Neural cell (in vitro differentiated cells): ENCODE results near the gene GJB3. TPM values are rescaled to one million over a fixed set of nuclear protein-coding genes. Genes with fewer than 3 reads are reported as not detected.

Experiments
- H2AFZ ChIP-seq: fragments of 200-600, 300-800 bp; sonication (generic), shearing (Covaris generic); 2 replicates; pipeline ENCODE4 v1.6.0; 2014; ENCODE audit warnings: low read depth, mild to moderate bottlenecking, antibody characterized with exemption, low read length, moderate library complexity
- H3F3A ChIP-seq: fragments of 200-600 bp; shearing (Covaris generic); 2 replicates; pipeline ENCODE4 v1.6.1; 2016; ENCODE audit warnings: mild to moderate bottlenecking, moderate library complexity, mixed read lengths, antibody characterized with exemption, low read length; ENCODE audit not compliant: insufficient read depth, poor library complexity, severe bottlenecking
- H3K27ac ChIP-seq: fragments of 200-600, 300-800 bp; sonication (generic), shearing (Covaris generic); 2 replicates; pipeline ENCODE4 v1.5.1; 2014; ENCODE audit warnings: mild to moderate bottlenecking, low read length, moderate library complexity
- H3K27me3 ChIP-seq: fragments of 300-800, 200-600 bp; sonication (generic), shearing (Covaris generic); 2 replicates; pipeline ENCODE4 v1.6.0; 2014; ENCODE audit warnings: mild to moderate bottlenecking, low read depth, low read length, moderate library complexity; ENCODE audit not compliant: insufficient read depth
- H3K36me3 ChIP-seq: fragments of 300-800, 200-600 bp; sonication (generic), shearing (Covaris generic); 2 replicates; pipeline ENCODE4 v1.5.1; 2014; ENCODE audit warnings: mild to moderate bottlenecking, antibody characterized with exemption, low read length, moderate library complexity; ENCODE audit not compliant: insufficient read depth
- H3K4me2 ChIP-seq: fragments of 300-800, 200-600 bp; sonication (generic), shearing (Covaris generic); 2 replicates; pipeline ENCODE4 v1.6.0; 2014; ENCODE audit warnings: mild to moderate bottlenecking, low read length
- H3K4me3 ChIP-seq: fragments of 300-800, 200-600 bp; sonication (generic), shearing (Covaris generic); 2 replicates; pipeline ENCODE4 v1.5.1; 2014; ENCODE audit warnings: mild to moderate bottlenecking, low read length, moderate library complexity
- H3K79me2 ChIP-seq: fragments of 200-600 bp; shearing (Covaris generic); replicated peaks from 2 replicates; pipeline ENCODE4 v1.6.0; 2014; ENCODE audit warnings: mild to moderate bottlenecking, low read length, moderate library complexity; ENCODE audit not compliant: insufficient read depth
- H3K9ac ChIP-seq: fragments of 300-800, 200-600 bp; sonication (generic), shearing (Covaris generic); 2 replicates; pipeline ENCODE4 v1.6.1; 2016; ENCODE audit warnings: mild to moderate bottlenecking, low read length, mixed read lengths
- H3K9me2 ChIP-seq: fragments of 200-600 bp; shearing (Covaris generic); 2 replicates; pipeline ENCODE4 v1.6.1; 2016; ENCODE audit warnings: mild to moderate bottlenecking, low read length, mixed read lengths; ENCODE audit not compliant: insufficient read depth
- H3K9me3 ChIP-seq: fragments of 200-600, 300-800 bp; sonication (generic), shearing (Covaris generic); 2 replicates; pipeline ENCODE4 v1.6.1; 2016; ENCODE audit warnings: mild to moderate bottlenecking, mixed run types, low read length, moderate library complexity, mixed read lengths
- H4K20me1 ChIP-seq: fragments of 200-600 bp; shearing (Covaris generic); 2 replicates; pipeline ENCODE4 v1.6.1; 2016; ENCODE audit warnings: mild to moderate bottlenecking, mixed run types; ENCODE audit not compliant: insufficient read depth
- CTCF ChIP-seq: fragments of 450-650 bp; IDR thresholded peaks from 2 replicates; pipeline ENCODE4 v1.5.1; 2014; ENCODE audit warnings: antibody characterized with exemption, mild to moderate bottlenecking, moderate library complexity; ENCODE audit not compliant: poor library complexity, severe bottlenecking
- EP300 ChIP-seq: fragments of 450-650 bp; conservative IDR thresholded peaks from 2 replicates; pipeline ENCODE4 v1.6.1; 2014; ENCODE audit warnings: antibody characterized with exemption, mild to moderate bottlenecking, moderate library complexity; ENCODE audit not compliant: poor library complexity, severe bottlenecking
- EZH2 ChIP-seq: fragments of 200-600, 300-800 bp; shearing (Covaris generic), sonication (generic); IDR thresholded peaks from 2 replicates; pipeline ENCODE4 v1.6.1; 2014; ENCODE audit warnings: antibody characterized with exemption, low read length, borderline replicate concordance, mild to moderate bottlenecking; ENCODE audit not compliant: insufficient read depth, poor library complexity, severe bottlenecking
- MXI1 ChIP-seq: fragments of 450-650 bp; conservative IDR thresholded peaks from 2 replicates; pipeline ENCODE4 v1.6.1; 2014; ENCODE audit warnings: antibody characterized with exemption, mild to moderate bottlenecking; ENCODE audit not compliant: poor library complexity, severe bottlenecking
- POLR2AphosphoS5 ChIP-seq: IDR thresholded peaks from 2 replicates; pipeline ENCODE4 v1.6.1; 2012
- RAD21 ChIP-seq: fragments of 450-650 bp; conservative IDR thresholded peaks from 2 replicates; pipeline ENCODE4 v1.6.1; 2014; ENCODE audit warnings: antibody characterized with exemption, mild to moderate bottlenecking, moderate library complexity
- REST ChIP-seq: IDR thresholded peaks from 2 replicates; pipeline ENCODE4 v1.6.1; 2012; ENCODE audit warnings: borderline replicate concordance
- SMC3 ChIP-seq: fragments of 450-650 bp; conservative IDR thresholded peaks from 2 replicates; pipeline ENCODE4 v1.6.1; 2014; ENCODE audit warnings: antibody characterized with exemption, mild to moderate bottlenecking, moderate library complexity; ENCODE audit not compliant: poor library complexity
- TAF1 ChIP-seq: IDR thresholded peaks from 2 replicates; pipeline ENCODE4 v1.6.1; 2012; ENCODE audit warnings: low read depth
- polyA plus RNA-seq: library from polyadenylated mRNA; depleted of rRNA; stranded (reverse); fragments of >200 nt; gene quantifications from 2 replicates; pipeline ENCODE4 v1.2.3, GENCODE V29; 2014

The GJB3 gene
- polyA plus RNA-seq, 1 donor from 2014 or later = not detected

- TF ChIP-seq CTCF (no peak), REST (no peak), EZH2 (no peak), RAD21 (no peak), TAF1 (no peak), SMC3 (no peak), MXI1 (no peak), POLR2AphosphoS5 (no peak), EP300 (no peak)
- H3K27me3 ChIP-seq = peaks cover 34% of the 10 kb centered on the region
- no peak overlapping the region for H3K9ac ChIP-seq
- H3K4me3 ChIP-seq = no peak overlapping the region
- no peaks in the 10 kb centered on the region for H3K9me2 ChIP-seq
- H3K27ac ChIP-seq = no peak overlapping the region
- no peaks in the 10 kb centered on the region for H3F3A ChIP-seq
- H4K20me1 ChIP-seq = no peaks in the 10 kb centered on the region
- H2AFZ ChIP-seq = no peak overlapping the region
- no peaks in the 10 kb centered on the region for H3K79me2 ChIP-seq
- no peaks in the 10 kb centered on the region for H3K9me3 ChIP-seq
- H3K4me2 ChIP-seq = no peak overlapping the region
- H3K36me3 ChIP-seq = no peaks in the 10 kb centered on the region
Measured at GRCh38 chr1:34785231-34785874, 4.3 kb downstream of the GJB3 start.

- H3F3A ChIP-seq = no peaks in the 10 kb centered on the region
- H2AFZ ChIP-seq = no peak overlapping the region
- no peaks in the 10 kb centered on the region for H3K9me2 ChIP-seq
- peaks cover 28% of the 10 kb centered on the region for H3K27me3 ChIP-seq
- H3K4me2 ChIP-seq = no peak overlapping the region
- H4K20me1 ChIP-seq = no peaks in the 10 kb centered on the region
- TF ChIP-seq EZH2 = no peak
- TF ChIP-seq TAF1 = no peak
- TF ChIP-seq RAD21 = no peak
- TF ChIP-seq REST = no peak
- no peak for TF ChIP-seq POLR2AphosphoS5
- TF ChIP-seq SMC3 = no peak
- no peak for TF ChIP-seq EP300
- TF ChIP-seq MXI1 = no peak
- no peak for TF ChIP-seq CTCF
- no peak overlapping the region for H3K9ac ChIP-seq
- H3K36me3 ChIP-seq = no peaks in the 10 kb centered on the region
- H3K27ac ChIP-seq = no peak overlapping the region
- H3K79me2 ChIP-seq = no peaks in the 10 kb centered on the region
- H3K4me3 ChIP-seq = no peak overlapping the region
- no peaks in the 10 kb centered on the region for H3K9me3 ChIP-seq
Measured at GRCh38 chr1:34785875-34786470, 5.0 kb downstream of the GJB3 start.
